ENCODE measurements around the gene EN2. TPM values are rescaled to one million over a fixed set of nuclear protein-coding genes. Genes with fewer than 3 reads are reported as not detected.

EN2 gene
- total and polyA plus RNA-seq, 2 of the 13 experiments (the other 11 are each of a cell fraction or from before 2014, with no cell fraction given) = not detected

DNA sequence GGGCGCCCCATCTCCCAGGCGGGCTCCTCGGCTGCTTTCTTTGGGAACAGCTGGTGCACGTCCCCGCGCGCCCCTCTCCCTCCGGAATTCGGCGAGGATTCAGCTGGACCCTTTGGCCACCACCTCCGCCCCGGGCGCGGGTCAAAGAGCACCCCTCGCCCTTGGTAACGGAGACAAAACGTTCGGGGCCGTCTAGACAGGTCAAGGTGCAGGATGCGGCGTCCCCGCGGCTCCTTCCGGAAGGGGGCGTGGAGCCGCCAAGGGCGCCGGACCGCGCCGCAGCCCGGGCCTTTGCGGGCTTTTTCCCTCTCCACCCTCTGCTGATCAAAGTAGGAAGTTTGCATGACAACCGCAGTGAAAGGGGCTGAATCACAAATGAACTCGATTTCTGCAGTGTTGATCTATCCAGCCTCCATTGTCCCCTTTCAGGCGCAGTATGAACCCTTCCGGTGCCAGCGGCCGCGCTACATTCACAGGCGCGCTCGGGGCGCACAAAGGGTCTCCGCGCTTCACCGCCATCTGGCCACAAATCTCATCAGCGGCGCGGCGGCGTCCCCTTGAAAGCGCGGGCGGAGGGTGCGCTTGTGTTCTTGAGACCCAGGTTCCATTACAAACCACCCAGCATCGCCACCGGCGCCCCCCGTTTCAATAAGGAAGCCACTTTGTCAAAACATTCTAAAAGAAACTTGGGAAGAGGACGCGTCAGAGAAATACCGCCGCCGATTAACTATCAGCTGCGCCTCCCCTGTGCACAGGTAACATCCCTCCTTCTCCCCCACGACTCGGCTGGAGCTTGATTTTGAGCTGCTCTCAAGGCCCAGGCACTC lies 52.0 kb downstream of the EN2 start (continued):
- TF ChIP-seq CTCF (CRISPR knock-in tag; IDR thresholded peaks at IDR 0.05) = peak; percentile 43
- no peak for TF ChIP-seq HNRNPL (IDR thresholded peaks at IDR 0.05; ENCODE audit: low read depth, low read length)
- no peak for TF ChIP-seq RARG (CRISPR knock-in tag; IDR thresholded peaks at IDR 0.05; ENCODE audit: low read depth)

DNA sequence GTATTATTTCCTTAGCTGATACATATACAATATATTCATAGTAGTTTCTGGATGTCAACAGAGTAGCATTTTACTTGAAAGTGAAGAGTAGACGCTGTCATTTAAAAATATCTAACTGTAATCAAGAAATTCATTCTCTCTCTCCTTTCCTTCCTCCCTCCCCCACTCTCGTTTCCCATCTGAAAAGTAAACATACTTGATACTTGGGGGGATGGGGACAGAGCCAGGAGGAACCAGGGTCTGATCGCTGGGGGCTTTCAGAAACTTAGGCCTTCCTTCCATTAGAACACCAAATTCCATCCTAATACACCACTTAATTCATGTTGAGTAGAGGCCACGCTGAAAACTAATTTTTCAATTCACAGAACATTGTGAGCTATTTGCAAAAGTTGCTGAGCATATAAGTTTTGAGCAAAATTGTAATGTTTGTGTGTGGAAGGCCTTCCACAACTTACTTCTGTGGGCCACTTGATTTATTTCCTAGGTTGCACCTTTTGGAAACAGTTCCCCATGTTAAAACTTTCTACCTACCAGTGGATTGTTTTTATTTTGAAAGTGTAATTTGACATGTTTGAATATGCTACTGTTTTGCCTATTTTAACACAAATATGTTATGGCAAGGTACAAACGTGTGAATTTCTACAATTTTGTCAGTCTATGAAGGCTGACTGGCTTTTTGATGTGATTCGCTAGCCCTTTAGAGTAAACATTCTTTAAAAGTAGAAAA lies 53.2 kb downstream of the EN2 start:
- 10% methylated on average over 6 of the region's 6 CpGs for whole genome bisulfite sequencing (ENCODE audit: low lambda C conversion rate)
- no peak for DNase-seq (ENCODE audit: low spot score)
- TF ChIP-seq NFKBIZ (CRISPR knock-in tag; IDR thresholded peaks at IDR 0.05) (no peak), RBAK (CRISPR knock-in tag; IDR thresholded peaks at IDR 0.05) (no peak), ZBTB42 (CRISPR knock-in tag; IDR thresholded peaks at IDR 0.05) (no peak), CBFB (CRISPR knock-in tag; IDR thresholded peaks at IDR 0.05) (no peak), SMYD3 (CRISPR knock-in tag; IDR thresholded peaks at IDR 0.05) (no peak), CEBPG (CRISPR knock-in tag; IDR thresholded peaks at IDR 0.05) (no peak), FLYWCH1 (CRISPR knock-in tag; IDR thresholded peaks at IDR 0.05) (no peak), MTERF4 (CRISPR knock-in tag; IDR thresholded peaks at IDR 0.05) (no peak), RAD51 (IDR thresholded peaks at IDR 0.05; ENCODE audit: borderline replicate concordance) (no peak), ZC3H13 (CRISPR knock-in tag; IDR thresholded peaks at IDR 0.05) (no peak)
- TF ChIP-seq, protein P1, sequence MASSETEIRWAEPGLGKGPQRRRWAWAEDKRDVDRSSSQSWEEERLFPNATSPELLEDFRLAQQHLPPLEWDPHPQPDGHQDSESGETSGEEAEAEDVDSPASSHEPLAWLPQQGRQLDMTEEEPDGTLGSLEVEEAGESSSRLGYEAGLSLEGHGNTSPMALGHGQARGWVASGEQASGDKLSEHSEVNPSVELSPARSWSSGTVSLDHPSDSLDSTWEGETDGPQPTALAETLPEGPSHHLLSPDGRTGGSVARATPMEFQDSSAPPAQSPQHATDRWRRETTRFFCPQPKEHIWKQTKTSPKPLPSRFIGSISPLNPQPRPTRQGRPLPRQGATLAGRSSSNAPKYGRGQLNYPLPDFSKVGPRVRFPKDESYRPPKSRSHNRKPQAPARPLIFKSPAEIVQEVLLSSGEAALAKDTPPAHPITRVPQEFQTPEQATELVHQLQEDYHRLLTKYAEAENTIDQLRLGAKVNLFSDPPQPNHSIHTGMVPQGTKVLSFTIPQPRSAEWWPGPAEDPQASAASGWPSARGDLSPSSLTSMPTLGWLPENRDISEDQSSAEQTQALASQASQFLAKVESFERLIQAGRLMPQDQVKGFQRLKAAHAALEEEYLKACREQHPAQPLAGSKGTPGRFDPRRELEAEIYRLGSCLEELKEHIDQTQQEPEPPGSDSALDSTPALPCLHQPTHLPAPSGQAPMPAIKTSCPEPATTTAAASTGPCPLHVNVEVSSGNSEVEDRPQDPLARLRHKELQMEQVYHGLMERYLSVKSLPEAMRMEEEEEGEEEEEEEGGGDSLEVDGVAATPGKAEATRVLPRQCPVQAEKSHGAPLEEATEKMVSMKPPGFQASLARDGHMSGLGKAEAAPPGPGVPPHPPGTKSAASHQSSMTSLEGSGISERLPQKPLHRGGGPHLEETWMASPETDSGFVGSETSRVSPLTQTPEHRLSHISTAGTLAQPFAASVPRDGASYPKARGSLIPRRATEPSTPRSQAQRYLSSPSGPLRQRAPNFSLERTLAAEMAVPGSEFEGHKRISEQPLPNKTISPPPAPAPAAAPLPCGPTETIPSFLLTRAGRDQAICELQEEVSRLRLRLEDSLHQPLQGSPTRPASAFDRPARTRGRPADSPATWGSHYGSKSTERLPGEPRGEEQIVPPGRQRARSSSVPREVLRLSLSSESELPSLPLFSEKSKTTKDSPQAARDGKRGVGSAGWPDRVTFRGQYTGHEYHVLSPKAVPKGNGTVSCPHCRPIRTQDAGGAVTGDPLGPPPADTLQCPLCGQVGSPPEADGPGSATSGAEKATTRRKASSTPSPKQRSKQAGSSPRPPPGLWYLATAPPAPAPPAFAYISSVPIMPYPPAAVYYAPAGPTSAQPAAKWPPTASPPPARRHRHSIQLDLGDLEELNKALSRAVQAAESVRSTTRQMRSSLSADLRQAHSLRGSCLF (CRISPR knock-in tag; IDR thresholded peaks at IDR 0.05; ENCODE audit: borderline replicate concordance) = no peak

More for the DNA sequence above, 53.2 kb downstream of the EN2 start:
- FAIRE-seq (no peak), ATAC-seq (no peak)
- ChIA-PET POLR2A (no interaction called here), CTCF (ENCODE audit: low intra/inter-chr PET ratio, low total read pairs) (no interaction called here)
- no peak overlapping the region for H3K27ac ChIP-seq (ENCODE audit: extremely low read length, insufficient read depth, low read length)
- H3K27me3 ChIP-seq (ENCODE audit: control insufficient read depth in 1 of 2, insufficient read depth in 2 of 2, low read length in 2 of 2) = peaks cover 3 to 87% of the 10 kb centered on the region in 2 experiments
- no peak overlapping the region for H3K4me3 ChIP-seq (replicated peaks in 1 of 3; ENCODE audit: insufficient read depth in 1 of 3, low read depth in 2 of 3, low read length in 3 of 3)
- H4K20me1 ChIP-seq (ENCODE audit: insufficient read depth, low read length) = no peaks in the 10 kb centered on the region; the same call in 1 of the 2 replicates
- no peak overlapping the region for H2AFZ ChIP-seq (ENCODE audit: low read length)
- no peaks in the 10 kb centered on the region for H3K9me3 ChIP-seq (ENCODE audit: low read length)
- in situ Hi-C loops (cut with HindIII; ENCODE audit: extremely low pct_ligation_motif_present, low pct_unique_long_range_greater_than_20kb) = no loop called here
- intact Hi-C loops (cut with micrococcal nuclease; ENCODE audit: unreplicated experiment) = no loop called here
- H3K4me1 ChIP-seq (ENCODE audit: insufficient read depth, low read length) = 0 out of 2 replicates have a peak, but pooled peaks cover 11% of the 10 kb centered on the region
- no peaks in the 10 kb centered on the region for H3K79me2 ChIP-seq (ENCODE audit: insufficient read depth, low read length)
- no TSS peak for BruUV-seq (replicated peaks)
- H3K36me3 ChIP-seq (replicated peaks in 1 of 2; ENCODE audit: control insufficient read depth in 1 of 2, insufficient read depth in 2 of 2, low read length in 2 of 2) = no peaks in the 10 kb centered on the region
- no peak overlapping the region for H3K9ac ChIP-seq (ENCODE audit: insufficient read depth, low read depth, low read length)
- no peak overlapping the region for H3K4me2 ChIP-seq (ENCODE audit: low read depth, low read length)

All from HepG2 (cell line).